Stimulated activated CD4-positive, alpha-beta T cell treated with anti-CD3 and anti-CD28 coated beads, Interleukin-12 subunit alpha, Interleukin-12 subunit beta, amount 100 ng/mL, for 48 hours (primary cell): ENCODE results near the gene CMSS1.
"Not testable (repeated sequence)": the region's sequence is repeated elsewhere in the genome, so short reads cannot be mapped to it uniquely, and the experiment has no call there.

Experiments
- DNase-seq, 3 donors: peaks; one replicate each; pipeline ENCODE4 v3.0.0-alpha.2; 2020; ENCODE audit warnings: low read depth in 2 of 3, low spot score in 1 of 3

CMSS1 gene

DNA sequence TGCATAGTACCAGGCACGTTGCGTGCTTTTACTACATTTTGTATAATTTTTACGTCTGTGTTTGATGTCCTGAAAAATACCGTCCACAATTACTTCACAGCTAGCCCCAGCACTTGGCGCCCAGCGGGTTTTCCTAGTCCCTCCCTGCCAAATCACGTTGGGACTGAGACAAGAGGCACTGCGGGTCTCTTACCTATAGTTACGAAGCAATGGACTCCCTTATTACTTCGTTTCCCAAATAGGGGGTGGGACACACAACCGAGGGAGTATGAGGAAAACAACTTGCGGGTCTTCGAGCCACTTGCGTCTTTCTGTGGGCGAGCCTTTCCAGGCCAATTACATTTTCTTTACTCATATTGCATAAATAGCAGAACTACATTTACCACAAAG, 620 bp upstream of the CMSS1 start:
- DNase-seq = peak in 1 of 3 donors; percentile 3

DNA sequence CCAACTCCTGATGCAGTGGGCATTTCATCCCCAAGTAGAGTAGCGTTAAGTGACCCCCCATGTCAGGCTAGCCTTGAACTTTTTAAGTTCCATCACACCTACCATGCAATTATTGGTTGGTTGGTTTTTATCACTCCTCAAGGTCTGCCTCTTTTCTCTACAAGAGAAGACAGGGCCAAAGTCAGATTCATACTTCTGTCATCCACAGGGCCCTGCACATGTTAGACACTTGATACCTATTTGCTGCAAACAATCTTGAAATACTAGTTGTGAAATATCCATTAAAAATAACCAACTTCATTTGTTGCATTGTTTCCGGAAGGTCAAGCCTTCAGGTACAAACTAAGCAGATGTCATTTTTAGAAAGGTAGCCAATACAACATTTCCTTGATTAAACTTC, 1.2 kb downstream of the CMSS1 start:
- DNase-seq = no peak

DNA sequence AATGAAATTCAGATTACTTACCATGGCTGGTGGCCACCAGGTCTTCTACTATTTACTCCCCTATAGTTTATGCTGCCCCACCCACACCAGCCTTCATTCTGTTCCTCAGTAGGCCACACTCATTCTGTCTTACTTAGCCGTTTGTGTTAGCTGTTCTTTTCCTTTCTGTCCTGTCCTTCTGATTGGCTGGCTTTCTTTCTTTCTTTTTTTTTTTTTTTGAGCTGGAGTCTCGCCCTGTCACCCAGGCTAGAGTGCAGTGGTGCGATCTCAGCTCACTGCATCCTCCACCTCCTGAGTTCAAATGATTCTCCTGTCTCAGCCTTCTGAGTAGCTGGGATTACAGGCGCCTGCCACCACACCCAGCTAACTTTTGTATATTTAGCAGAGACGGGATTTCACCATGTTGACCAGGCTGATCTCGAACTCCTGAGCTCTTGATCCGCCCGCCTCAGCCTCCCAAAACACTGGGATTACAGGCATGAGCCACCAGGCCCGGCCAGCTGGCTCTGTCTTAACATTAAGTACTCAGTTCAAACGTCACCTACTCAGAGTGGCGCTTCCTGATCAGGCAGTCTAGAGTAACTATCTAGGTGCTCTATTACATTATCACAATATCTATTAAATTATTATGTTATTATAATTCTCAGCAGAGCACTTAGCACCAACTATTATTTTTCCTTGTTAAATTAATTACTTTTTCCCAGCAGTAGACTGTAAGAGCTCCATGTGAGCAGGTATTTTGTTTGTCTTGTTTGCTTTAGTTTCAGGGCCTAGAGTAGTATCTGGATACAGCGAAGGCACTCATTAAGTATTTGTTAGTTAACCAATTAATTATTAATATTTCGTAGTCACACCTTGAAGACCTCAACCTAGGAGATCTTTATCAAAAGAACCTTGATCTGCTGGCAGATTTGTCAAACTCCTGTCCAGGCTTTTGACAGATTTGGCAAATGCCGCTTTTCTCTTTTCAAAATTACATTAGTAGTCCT, 6.4 kb downstream of the CMSS1 start:
- no peak for DNase-seq

DNA sequence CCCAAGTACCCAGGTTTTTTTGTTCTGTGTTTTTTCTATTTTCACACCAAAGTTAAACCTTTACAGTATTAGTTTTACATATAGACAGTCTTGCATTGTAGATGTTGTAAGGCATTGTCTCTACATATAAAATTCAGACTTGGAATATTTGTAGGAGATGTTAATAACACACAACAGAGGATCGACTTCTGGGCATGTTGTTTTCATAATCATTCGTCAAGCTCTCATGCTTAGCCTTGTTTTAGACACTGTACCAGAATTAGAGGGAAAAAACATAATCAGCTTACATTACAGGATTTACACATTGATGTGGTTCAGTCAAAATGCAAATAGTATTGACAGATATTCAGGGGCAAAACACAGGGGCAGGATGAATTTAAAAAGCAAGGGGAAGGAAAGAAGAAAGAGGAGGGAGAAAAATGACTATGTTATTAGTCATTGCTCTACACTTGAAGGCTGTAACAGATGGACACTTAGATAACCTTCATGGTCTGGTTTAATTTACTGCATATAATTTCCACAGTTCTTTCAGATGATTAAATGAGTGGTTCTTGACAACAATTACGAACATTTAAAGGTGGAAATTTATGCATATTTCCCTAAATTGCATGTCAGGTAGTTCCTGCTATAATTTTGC, 7.5 kb downstream of the CMSS1 start:
- DNase-seq = no peak

DNA sequence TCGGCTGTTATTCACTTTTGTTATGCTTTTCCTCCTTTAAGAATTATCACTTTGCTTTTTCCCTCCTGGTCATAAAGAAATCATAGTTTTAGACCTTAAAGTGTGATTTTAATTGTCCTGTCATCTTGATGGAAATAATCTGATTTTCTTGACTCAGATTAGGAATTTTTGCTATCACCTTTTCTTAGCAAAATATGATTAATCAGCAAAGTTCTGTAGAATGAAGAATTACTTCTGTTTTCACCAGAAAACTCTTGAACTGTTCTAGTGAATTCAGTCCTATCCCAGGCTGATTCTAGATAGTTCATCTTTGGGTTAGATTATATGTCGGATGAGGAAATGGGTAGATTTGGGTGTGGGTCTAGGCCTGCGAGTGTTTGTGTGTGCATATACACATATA, 12.2 kb downstream of the CMSS1 start:
- DNase-seq = no peak

DNA sequence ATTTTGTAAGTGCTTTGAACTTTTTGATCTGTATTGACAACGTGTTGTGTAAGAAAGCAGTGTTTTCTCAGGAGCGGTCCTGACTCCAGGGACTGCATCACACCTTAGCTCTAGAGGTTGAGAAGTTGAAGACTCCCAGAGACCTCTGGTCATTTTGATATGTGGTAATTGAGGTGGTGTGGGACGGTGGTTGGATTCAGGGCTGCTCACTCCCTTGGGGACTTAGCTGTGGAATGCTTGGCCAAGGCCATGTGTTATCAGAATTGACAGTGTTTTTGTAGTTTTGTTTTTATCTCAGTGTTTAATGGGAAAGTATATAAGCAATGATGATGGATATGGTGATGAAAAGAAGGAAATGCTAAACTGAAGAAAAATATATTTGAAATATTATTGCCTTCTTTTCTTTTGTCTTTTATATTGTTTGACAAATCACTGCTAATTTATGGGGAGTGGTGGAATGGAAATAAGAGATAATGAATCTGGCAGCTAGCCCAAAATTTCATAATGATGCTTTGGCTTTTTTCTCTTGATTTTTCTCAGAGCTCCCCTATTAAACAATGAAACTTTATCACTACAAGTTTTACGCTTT, 16.0 kb downstream of the CMSS1 start:
- no peak for DNase-seq

DNA sequence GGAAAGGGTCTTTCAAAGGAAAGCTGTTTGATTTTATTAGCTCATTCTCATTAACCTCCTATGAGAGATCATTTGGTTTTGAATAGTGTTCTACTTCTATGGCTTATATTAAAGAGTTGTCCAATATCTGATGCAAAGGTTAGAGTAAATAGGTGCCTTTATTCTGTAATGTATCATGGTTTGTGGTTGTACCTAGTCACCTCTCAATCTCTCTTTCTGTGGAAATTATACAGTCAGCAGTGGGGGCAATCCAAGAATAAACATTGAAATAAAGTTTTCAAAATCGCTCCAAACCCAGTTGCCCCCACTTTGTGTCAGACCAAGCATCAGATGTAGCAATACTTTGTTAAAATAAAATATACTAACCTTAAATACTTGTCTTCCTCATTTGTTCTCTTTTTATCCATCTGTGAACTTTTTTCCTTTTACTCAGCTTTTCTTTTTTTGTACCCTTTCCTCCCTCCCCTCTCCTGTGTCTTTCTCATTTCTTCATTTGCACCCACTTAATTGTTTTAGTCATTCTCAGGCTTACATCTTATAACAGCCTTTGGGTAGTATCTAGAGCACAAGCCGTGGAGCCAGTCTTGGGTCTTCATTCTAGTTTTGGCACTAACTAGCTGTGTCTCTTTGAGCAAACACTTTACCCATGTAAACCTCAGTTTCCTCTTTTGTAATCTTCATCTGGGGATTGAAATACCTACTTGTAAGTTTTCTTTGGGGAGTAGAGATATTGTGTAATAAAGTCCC, 16.7 kb downstream of the CMSS1 start:
- no peak for DNase-seq

DNA sequence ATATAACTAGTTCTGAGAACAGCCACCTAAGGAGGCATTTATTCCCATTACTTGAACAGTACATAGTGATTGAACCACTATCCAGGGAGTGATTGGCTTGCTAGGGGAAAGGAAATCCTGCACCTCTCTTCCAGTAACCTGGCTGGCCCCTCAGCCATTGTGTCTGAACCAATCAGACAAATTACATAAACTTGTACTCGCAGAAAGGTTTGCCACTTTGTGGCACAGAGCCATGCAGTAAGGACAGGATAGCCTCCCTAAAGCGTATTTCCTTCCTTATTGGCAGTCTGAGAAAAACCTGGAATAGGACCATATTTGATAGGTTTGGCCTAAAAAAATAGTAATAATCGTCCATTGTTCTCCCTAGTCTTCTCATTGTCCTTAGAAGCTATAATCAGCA, 19.0 kb downstream of the CMSS1 start:
- DNase-seq = no peak

DNA sequence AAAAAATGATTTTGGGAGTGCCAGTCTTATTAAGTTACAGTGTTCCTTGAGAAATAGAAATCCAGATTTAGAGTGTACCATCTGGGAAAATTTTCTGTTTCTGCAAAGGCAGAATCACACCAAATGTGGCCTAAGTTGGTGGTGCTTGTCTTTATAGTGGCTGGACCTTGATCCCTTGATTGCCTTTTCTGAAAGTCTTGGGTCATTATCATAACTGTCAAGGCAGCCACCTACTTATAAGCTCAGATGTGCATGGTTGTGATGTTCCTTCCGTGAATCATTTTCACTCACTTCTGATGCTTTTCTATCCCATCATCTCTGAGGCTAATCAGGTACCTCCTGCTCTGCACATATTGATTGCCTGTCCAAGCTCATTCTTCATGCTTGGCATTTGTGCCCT, 20.1 kb downstream of the CMSS1 start:
- DNase-seq = no peak

DNA sequence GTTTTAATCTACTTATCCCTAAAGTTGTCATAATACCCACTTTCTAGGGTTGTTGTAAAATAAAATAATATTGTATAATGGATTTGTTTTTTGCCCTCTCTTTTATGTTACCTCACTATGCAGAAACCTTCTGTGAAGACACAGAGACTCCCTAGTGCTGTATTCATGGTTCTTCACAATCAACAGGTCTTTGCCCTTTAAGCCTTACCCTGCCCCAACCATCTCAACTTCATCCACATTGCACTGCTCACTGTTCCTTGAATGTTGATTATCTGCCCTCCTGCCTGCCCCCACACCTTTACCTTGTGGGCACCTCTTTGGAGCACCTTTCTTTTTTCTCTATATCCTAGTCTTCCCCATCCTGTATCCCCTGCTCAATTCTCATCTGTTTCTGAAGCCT, 21.1 kb downstream of the CMSS1 start:
- no peak for DNase-seq

DNA sequence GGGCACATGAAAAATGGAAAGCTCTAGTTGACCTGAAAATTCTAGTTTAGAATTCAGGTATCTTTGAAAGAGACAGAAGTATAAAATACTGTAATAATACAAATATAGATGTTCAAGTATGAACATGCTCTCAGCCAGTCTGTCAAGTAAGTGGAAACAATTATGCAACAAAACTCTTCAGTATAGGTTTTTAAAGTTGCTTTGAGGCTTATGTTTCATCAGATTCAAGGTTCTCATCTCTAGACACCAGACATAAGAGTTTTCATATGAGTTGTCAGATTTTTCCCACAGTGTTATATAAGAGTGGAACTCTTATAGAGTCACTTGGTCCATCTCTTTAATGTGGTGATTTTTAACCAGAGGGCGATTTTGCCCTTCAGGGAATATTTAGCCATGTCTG, 22.0 kb downstream of the CMSS1 start:
- DNase-seq = no peak

DNA sequence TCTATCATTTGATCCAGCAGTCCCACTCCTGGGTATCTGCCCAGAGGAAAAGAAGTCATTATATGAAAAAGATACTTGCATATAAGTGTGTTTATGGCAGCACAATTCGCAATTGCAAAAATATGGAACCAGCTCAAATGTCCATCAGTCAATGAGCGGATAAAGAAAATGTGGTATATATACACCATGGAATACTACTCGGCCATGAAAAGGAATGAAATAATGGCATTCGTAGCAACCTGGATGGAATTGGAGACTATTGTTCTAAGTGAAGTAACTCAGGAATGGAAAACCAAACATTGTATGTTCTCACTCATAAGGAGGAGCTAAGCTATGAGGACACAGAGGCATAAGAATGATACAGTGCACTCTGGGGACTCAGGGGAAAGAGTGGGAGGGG, 24.3 kb downstream of the CMSS1 start:
- DNase-seq = not testable (repeated sequence)

DNA sequence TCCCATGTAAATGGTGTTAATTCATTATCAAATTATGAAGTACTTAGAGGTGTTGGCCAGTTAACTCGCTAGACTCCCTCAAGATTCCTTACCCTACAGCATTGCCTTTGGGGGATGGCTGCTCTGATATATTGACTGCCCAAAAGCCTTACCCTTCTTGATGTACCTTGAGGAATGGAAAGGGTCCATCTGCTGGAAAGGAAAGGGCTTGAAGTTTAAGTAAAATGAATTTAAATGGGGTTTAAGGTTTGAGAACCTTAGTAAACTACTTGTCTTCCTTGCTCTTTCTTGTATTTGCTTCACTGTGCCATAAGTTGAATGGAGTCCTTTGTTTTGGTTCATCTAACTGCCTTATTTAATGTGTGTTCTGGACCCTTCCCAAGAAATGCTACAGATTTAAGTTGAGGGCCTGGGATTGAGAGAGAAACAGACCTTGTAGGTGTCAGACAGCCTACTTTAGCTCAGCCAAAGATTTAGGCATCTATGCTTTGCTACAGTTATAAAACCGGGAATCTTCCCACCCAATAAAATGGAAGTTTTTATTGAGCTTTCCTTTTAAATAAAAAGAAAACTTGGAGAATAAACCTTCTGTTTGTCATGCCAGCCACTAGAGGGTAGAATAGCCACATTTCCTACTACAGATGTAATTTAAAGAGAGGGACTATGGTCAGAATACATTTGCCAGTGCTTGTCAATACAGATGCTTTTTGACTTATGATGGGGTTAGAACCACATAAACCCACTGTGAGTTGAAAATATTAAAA, 25.3 kb downstream of the CMSS1 start:
- no peak for DNase-seq

DNA sequence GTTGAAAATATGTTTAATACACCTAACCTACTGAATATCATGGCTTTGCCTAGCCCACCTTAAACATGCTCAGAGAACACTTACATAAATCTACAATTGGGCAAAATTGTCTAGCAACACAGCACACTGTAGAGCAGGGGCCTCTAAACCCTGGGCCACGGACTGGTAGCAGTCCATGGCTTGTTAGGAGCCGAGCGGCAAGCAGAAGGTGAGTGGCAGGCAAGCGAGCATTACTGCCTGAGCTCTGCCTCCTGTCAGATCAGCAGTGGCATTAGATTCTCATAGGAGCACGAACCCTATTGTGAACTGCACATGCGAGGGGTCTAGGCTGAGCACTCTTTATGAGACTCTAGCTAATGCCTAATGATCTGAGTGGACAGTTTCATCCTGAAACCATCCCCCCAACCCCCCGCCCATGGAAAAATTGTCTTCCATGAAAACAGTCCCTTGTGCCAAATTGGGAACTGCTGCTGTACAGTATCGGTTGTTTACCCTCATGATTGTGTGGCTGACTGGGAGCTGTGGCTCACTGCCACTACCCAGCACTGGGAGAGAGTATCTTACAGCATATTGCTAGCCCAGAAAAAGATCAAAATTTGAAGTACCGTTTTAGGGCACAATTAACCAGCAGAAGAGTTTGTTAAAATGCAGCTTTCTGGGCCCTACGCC, 26.1 kb downstream of the CMSS1 start:
- DNase-seq = no peak

DNA sequence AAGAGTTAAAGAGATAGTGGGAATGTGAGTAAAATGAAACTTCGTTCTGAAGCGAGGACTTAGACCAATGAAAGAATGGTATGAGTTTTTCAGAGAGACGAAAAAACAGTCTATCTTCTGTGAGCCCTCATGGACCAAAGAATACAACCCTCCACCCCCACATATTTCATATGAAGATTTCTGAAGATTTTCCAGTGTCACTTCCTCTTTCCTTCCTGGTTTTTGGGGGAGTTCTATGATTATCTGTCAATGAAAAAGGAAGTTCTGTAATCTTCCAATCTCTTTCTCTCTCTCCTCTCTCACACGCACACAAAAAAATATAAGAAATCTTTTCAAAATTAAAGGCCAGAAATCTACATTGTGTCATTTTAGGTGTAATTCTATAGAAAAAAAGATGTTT, 27.7 kb downstream of the CMSS1 start:
- no peak for DNase-seq

DNA sequence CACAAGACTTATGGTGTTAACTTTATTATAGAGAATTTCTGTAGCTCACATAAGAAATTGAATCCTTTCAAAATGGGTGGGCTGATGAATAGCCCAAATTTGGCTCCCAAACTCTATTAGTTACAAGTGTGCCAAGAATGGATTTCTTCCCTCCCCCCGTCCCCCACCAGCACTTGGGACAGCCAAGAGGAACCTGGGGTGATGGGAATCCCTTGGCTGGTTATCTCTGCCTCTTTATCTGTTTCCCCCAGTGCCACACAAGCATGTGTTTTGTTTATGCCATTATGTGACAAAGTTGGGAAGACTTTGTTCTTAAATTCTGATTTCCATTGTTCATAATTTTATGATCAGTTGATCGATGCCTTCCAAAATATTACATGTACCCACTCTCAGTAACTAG, 28.3 kb downstream of the CMSS1 start:
- no peak for DNase-seq

DNA sequence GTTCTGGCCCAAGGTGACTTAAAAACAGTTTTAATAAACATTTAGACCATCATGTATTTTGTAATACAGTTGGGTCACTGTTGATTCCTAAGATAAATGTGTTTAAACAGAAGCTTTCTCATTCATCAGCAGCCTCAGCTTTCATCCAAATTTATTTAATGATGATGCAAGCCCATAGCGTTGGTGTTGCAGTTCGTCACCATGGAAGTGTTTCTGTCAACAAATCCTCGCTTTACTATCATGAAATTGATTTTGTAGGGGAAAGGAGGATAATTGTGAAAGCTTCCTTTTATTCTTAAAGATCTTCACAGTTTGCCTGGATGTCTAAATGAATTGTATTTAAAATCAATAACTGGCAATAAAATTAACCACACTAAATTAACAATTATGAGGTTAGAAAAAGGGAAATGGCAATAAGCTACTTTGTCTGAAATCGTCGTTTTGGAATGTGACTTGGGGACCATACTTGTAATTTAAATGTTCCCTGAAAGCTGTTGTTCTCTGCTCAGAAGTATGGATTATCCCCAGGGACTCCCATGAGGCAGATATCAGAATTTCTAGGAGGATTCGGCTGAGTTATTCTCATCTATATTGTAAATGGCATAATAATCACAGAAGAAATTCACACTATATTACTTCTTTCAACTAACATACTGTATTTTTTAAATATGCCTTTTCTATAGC, 29.0 kb downstream of the CMSS1 start:
- no peak for DNase-seq

DNA sequence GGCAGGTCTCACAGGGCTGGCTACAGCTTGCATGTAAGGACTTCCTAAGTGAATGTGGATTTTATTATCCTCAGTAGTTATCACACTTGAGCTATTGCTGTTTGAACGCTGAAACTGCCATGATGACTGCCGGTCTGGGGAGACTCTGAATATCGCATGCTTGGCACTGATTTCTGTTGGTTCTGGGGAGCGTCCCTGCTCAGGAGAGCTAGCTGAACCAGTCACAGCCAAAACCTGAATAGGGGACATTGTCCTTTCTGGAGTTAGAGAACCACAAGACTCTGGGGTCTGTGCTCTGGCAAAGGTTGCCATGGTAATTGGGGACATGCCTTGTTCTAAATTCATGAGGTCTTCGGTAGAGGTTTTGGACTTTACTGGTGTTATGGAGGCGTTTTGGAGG, 30.8 kb downstream of the CMSS1 start:
- DNase-seq = no peak

DNA sequence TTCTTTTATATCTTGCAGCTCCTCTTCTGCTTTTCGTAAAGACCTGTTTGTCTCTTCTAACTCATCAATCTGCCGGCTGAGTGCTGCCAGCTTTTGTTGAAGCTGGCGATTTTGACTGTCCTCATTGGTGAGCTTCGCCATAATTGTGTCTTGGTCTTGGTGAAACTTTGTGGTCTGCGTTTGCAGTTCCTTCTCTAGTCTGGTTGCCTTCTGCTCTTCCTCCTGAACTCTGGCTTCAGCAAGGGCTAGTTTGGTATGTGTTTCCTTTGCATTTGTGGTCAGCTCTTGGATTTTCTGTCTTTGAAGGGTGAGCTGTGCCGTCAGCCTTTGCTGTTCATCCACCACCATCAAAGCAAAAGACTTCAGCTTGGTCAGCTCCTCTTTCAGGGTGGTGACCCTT, 32.9 kb downstream of the CMSS1 start:
- DNase-seq = no peak

DNA sequence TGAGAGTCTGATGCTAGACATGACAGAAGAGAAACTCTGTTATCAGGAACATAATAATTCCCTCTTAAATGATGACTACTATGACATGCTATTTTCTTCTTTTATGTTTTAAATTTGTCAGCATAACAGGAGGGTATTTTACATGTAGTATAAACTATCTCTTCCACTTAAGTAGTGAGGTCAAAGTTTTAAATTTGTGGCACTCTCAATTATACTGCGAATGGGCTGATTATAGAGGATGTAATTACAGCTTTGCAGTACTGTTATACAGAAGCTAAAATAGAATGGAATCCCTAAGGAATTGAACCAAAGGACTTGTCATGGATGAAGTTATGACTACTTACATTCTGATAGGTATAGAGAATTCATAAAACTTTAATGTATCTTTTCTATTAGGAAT, 34.3 kb downstream of the CMSS1 start:
- no peak for DNase-seq
